OCI-LY3 (cell line): ENCODE results near the gene CLEC2D.

ENCODE experiments used
- EZH2phosphoT487 ChIP-seq: fragments of 200-600 bp; shearing (Covaris generic); IDR thresholded peaks from 2 replicates; pipeline ENCODE4 v1.6.1; 2018; ENCODE audit warnings: antibody characterized with exemption, mixed run types, low read depth
- TF ChIP-seq, protein P1 (sequence below): fragments of 200-600, 300-600 bp; sonication (generic); IDR thresholded peaks from 2 replicates; pipeline ENCODE4 v1.5.1; 2014; ENCODE audit warnings: antibody characterized with exemption, low read length, low read depth

DNA sequence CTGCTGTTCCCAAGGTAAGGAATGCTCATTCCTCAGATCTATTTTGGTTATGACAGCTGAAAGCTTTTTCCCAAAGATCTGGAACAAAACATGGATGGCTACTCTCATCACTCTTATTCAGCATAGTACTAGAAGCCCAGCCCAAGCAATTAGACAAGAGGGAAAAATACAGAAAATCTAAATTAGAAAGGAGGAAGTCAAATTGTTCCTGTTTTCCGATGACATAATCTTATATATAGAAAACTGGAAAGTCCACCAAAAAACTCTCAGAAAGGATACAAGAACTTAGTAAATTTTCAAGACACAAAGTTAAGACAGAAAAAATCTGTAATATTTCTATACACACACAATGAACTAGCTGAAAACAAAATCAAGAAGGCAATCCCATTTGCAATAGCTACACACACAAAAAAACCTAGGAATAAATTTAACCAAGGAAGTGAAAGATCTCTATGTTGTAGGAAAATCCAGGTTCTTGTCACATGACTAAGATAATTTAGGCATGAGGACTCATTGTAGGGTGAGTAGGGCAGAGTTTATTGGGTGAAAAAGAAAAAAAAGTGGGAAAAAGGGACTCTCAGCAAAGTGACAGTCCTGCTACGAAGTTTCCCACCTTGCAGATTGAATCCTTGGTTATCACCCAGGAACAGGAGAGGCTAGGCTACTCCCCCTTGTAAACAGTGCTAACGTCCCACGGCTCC, 33.2 kb upstream of the CLEC2D start:
- TF ChIP-seq, protein P1, sequence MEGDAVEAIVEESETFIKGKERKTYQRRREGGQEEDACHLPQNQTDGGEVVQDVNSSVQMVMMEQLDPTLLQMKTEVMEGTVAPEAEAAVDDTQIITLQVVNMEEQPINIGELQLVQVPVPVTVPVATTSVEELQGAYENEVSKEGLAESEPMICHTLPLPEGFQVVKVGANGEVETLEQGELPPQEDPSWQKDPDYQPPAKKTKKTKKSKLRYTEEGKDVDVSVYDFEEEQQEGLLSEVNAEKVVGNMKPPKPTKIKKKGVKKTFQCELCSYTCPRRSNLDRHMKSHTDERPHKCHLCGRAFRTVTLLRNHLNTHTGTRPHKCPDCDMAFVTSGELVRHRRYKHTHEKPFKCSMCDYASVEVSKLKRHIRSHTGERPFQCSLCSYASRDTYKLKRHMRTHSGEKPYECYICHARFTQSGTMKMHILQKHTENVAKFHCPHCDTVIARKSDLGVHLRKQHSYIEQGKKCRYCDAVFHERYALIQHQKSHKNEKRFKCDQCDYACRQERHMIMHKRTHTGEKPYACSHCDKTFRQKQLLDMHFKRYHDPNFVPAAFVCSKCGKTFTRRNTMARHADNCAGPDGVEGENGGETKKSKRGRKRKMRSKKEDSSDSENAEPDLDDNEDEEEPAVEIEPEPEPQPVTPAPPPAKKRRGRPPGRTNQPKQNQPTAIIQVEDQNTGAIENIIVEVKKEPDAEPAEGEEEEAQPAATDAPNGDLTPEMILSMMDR = no peak
- TF ChIP-seq EZH2phosphoT487 = no peak
